Mesodermal cell (in vitro differentiated cells): ENCODE results near the gene LRRC8D.

Source experiments
- H3K27ac ChIP-seq: 2 replicates; pipeline ENCODE4 v1.7.0; 2013; ENCODE audit warnings: mild to moderate bottlenecking, low read depth, low read length, moderate library complexity; ENCODE audit not compliant: severe bottlenecking
- H3K36me3 ChIP-seq: 2 replicates; pipeline ENCODE4 v1.7.1; 2013; ENCODE audit warnings: mild to moderate bottlenecking, low read length, moderate library complexity; ENCODE audit not compliant: control insufficient read depth, insufficient read depth
- H3K4me1 ChIP-seq: one replicate; pipeline ENCODE4 v1.7.1; 2013; ENCODE audit warnings: mild to moderate bottlenecking, low read length; ENCODE audit not compliant: insufficient read depth, control insufficient read depth, poor library complexity, severe bottlenecking
- H3K4me3 ChIP-seq: 2 replicates; pipeline ENCODE4 v1.7.0; 2013; ENCODE audit warnings: low read length, control low read depth, mild to moderate bottlenecking; ENCODE audit not compliant: insufficient read depth, poor library complexity, severe bottlenecking; ENCODE audit errors: extremely low read depth
- H3K9me3 ChIP-seq: 2 replicates; pipeline ENCODE4 v1.7.1; 2013; ENCODE audit warnings: mild to moderate bottlenecking, low read length, moderate library complexity; ENCODE audit not compliant: control insufficient read depth
- WGBS, 2 experiments: methylation state at CpG; one replicate each; pipeline ENCODE4 v1.1.5; 2013; ENCODE audit warnings: missing lambda C conversion rate in 2 of 2; ENCODE audit not compliant: insufficient coverage in 2 of 2; 5-methylcytosine and 5-hydroxymethylcytosine counted together

Gene LRRC8D

GRCh38 chr1:89844241-89844807 lies 23.5 kb downstream of the LRRC8D start:
- peaks cover 24% of the 10 kb centered on the region for H3K36me3 ChIP-seq
- WGBS, 2 experiments, result 89 to 94% methylated on average over 4 to 5 of the region's 7 CpGs
- peaks cover 10% of the 10 kb centered on the region for H3K4me1 ChIP-seq
- peak overlapping the region; percentile 61 for H3K4me3 ChIP-seq
- no peak overlapping the region for H3K27ac ChIP-seq
- no peaks in the 10 kb centered on the region for H3K9me3 ChIP-seq

GRCh38 chr1:89844860-89845259 lies 24.0 kb downstream of the LRRC8D start:
- Histone ChIP-seq H3K4me1 (peaks cover 7% of the 10 kb centered on the region), H3K27ac (no peak overlapping the region), H3K4me3 (no peak overlapping the region), H3K9me3 (no peaks in the 10 kb centered on the region), H3K36me3 (peaks cover 24% of the 10 kb centered on the region)
- WGBS, 2 experiments, result 78 to 95% methylated on average over 1 to 4 of the region's 5 CpGs

GRCh38 chr1:89847191-89847729 lies 26.4 kb downstream of the LRRC8D start:
- Histone ChIP-seq H3K27ac (no peak overlapping the region), H3K9me3 (no peaks in the 10 kb centered on the region), H3K4me3 (no peak overlapping the region), H3K36me3 (peaks cover 43% of the 10 kb centered on the region), H3K4me1 (peaks cover 7% of the 10 kb centered on the region)
- 88 to 100% methylated on average over 3 of the region's 4 CpGs for WGBS, 2 experiments

- Histone ChIP-seq H3K36me3 (peaks cover 49% of the 10 kb centered on the region), H3K4me3 (no peak overlapping the region), H3K9me3 (no peaks in the 10 kb centered on the region), H3K27ac (no peak overlapping the region), H3K4me1 (peaks cover 6% of the 10 kb centered on the region)
- 100% methylated on average over 1 of the region's 4 CpGs; no CpG with 5 or more reads in 1 of the 2 experiments for WGBS, 2 experiments
These were observed 30.1 kb downstream of the LRRC8D start for GRCh38 chr1:89850844-89851415.

- 92 to 100% methylated on average over 1 to 2 of the region's 2 CpGs for WGBS, 2 experiments
- peaks cover 31% of the 10 kb centered on the region for H3K36me3 ChIP-seq
- H3K27ac ChIP-seq, result no peak overlapping the region
- H3K4me3 ChIP-seq, result no peak overlapping the region
- no peaks in the 10 kb centered on the region for H3K9me3 ChIP-seq
- peaks cover 6% of the 10 kb centered on the region for H3K4me1 ChIP-seq
These were observed 33.3 kb downstream of the LRRC8D start for GRCh38 chr1:89854140-89854539.

GRCh38 chr1:89855413-89856123 lies 34.7 kb downstream of the LRRC8D start:
- Histone ChIP-seq H3K9me3 (no peaks in the 10 kb centered on the region), H3K27ac (no peak overlapping the region), H3K36me3 (peaks cover 29% of the 10 kb centered on the region), H3K4me3 (no peak overlapping the region), H3K4me1 (peaks cover 6% of the 10 kb centered on the region)
- no CpG with 5 or more reads among the region's 2 CpGs for WGBS, 2 experiments

- Histone ChIP-seq H3K4me3 (no peak overlapping the region), H3K27ac (no peak overlapping the region), H3K9me3 (no peaks in the 10 kb centered on the region), H3K4me1 (no peaks in the 10 kb centered on the region), H3K36me3 (peaks cover 5% of the 10 kb centered on the region)
- 94 to 100% methylated on average over 1 to 2 of the region's 3 CpGs for WGBS, 2 experiments
These were observed 42.5 kb downstream of the LRRC8D start for GRCh38 chr1:89863165-89863830.

- Histone ChIP-seq H3K4me1 (peaks cover under 1% of the 10 kb centered on the region), H3K36me3 (peaks cover 5% of the 10 kb centered on the region), H3K27ac (no peak overlapping the region), H3K9me3 (no peaks in the 10 kb centered on the region), H3K4me3 (no peak overlapping the region)
- WGBS, 2 experiments, result 100% methylated on average over 1 of the region's 4 CpGs; no CpG with 5 or more reads in 1 of the 2 experiments
These were observed 44.9 kb downstream of the LRRC8D start for GRCh38 chr1:89865498-89866382.

GRCh38 chr1:89866568-89866967 lies 45.7 kb downstream of the LRRC8D start:
- Histone ChIP-seq H3K27ac (no peak overlapping the region), H3K36me3 (peaks cover 10% of the 10 kb centered on the region)

GRCh38 chr1:89870998-89871397 lies 50.2 kb downstream of the LRRC8D start:
- Histone ChIP-seq H3K36me3 (peaks cover 14% of the 10 kb centered on the region), H3K27ac (no peak overlapping the region), H3K9me3 (no peaks in the 10 kb centered on the region), H3K4me3 (no peak overlapping the region), H3K4me1 (peaks cover 3% of the 10 kb centered on the region)
- 100% methylated on average over 1 of the region's 3 CpGs; no CpG with 5 or more reads in 1 of the 2 experiments for WGBS, 2 experiments

More at GRCh38 chr1:89866568-89866967, 45.7 kb downstream of the LRRC8D start:
- WGBS, 2 experiments, result no CpG with 5 or more reads among the region's 7 CpGs
- Histone ChIP-seq H3K9me3 (no peaks in the 10 kb centered on the region), H3K4me1 (peaks cover 3% of the 10 kb centered on the region), H3K4me3 (no peak overlapping the region)
